Neuronal stem cell (in vitro differentiated cells): ENCODE data around the gene SNX5.

Experiments
- DNase-seq: peaks from one replicate; pipeline ENCODE4 v3.0.0-alpha.2; 2013; ENCODE audit warnings: low spot score
- H2AFZ ChIP-seq: one replicate; pipeline ENCODE4 v1.6.1; 2013; ENCODE audit warnings: mild to moderate bottlenecking, low read length, inconsistent platforms
- H2AK5ac ChIP-seq: 2 replicates; pipeline ENCODE4 v1.6.1; 2013; ENCODE audit warnings: low read depth, mild to moderate bottlenecking, inconsistent platforms, low read length, moderate library complexity, mixed read lengths
- H2BK120ac ChIP-seq: 2 replicates; pipeline ENCODE4 v1.6.1; 2013; ENCODE audit warnings: low read depth, mild to moderate bottlenecking, inconsistent platforms, low read length, moderate library complexity, mixed read lengths
- H2BK12ac ChIP-seq: one replicate; pipeline ENCODE4 v1.6.1; 2013; ENCODE audit warnings: low read length, inconsistent platforms
- H2BK15ac ChIP-seq: 2 replicates; pipeline ENCODE4 v1.6.1; 2013; ENCODE audit warnings: mild to moderate bottlenecking, low read length, inconsistent platforms, mixed read lengths
- H2BK5ac ChIP-seq: one replicate; pipeline ENCODE4 v1.6.1; 2013; ENCODE audit warnings: inconsistent platforms, mild to moderate bottlenecking, low read length, moderate library complexity
- H3K14ac ChIP-seq: one replicate; pipeline ENCODE4 v1.6.1; 2013; ENCODE audit warnings: low read length, inconsistent platforms
- H3K18ac ChIP-seq: 2 replicates; pipeline ENCODE4 v1.6.1; 2013; ENCODE audit warnings: low read length, inconsistent platforms
- H3K23ac ChIP-seq: 2 replicates; pipeline ENCODE4 v1.6.1; 2013; ENCODE audit warnings: low read depth, mild to moderate bottlenecking, mixed read lengths, low read length, inconsistent platforms; ENCODE audit not compliant: poor library complexity
- H3K27ac ChIP-seq: replicated peaks from 3 replicates; pipeline ENCODE4 v1.5.1; 2013; ENCODE audit warnings: low read length, inconsistent platforms
- H3K27me3 ChIP-seq, 3 experiments: 2 replicates each; pipeline ENCODE4 v1.6.1; 2013; ENCODE audit warnings: low read length in 3 of 3, mild to moderate bottlenecking in 2 of 3, inconsistent platforms in 1 of 3, low read depth in 1 of 3, mixed read lengths in 1 of 3, moderate library complexity in 1 of 3; ENCODE audit not compliant: control insufficient read depth in 3 of 3, insufficient read depth in 3 of 3
- H3K36me3 ChIP-seq, 2 donors: replicated peaks in 1 of 2; 2 replicates each; pipeline ENCODE4 v1.6.1; 2013; ENCODE audit warnings: low read length in 2 of 2; ENCODE audit not compliant: control insufficient read depth in 2 of 2, insufficient read depth in 2 of 2
- H3K4ac ChIP-seq: 2 replicates; pipeline ENCODE4 v1.6.1; 2013; ENCODE audit warnings: inconsistent platforms, mild to moderate bottlenecking, low read length, moderate library complexity
- H3K4me1 ChIP-seq, 2 donors: 1 replicate in 1 of 2; 2 replicates in 1 of 2; pipeline ENCODE4 v1.6.1; 2013; ENCODE audit warnings: low read length in 2 of 2, low read depth in 1 of 2; ENCODE audit not compliant: control insufficient read depth in 2 of 2, insufficient read depth in 1 of 2
- H3K4me2 ChIP-seq: one replicate; pipeline ENCODE4 v1.6.1; 2013; ENCODE audit warnings: mild to moderate bottlenecking, low read length, inconsistent platforms; ENCODE audit not compliant: insufficient read depth, poor library complexity, severe bottlenecking
- H3K4me3 ChIP-seq, 2 donors: 2 replicates each; pipeline ENCODE4 v1.5.1; 2013; ENCODE audit warnings: low read length in 2 of 2, mild to moderate bottlenecking in 2 of 2, inconsistent platforms in 1 of 2, moderate library complexity in 1 of 2
- H3K79me1 ChIP-seq: one replicate; pipeline ENCODE4 v1.6.1; 2013; ENCODE audit warnings: low read depth, mild to moderate bottlenecking, inconsistent platforms, low read length, moderate library complexity
- H3K9ac ChIP-seq: one replicate; pipeline ENCODE4 v1.6.1; 2013; ENCODE audit warnings: mild to moderate bottlenecking, low read depth, low read length, inconsistent platforms; ENCODE audit not compliant: poor library complexity
- H3K9me3 ChIP-seq, 2 donors: replicated peaks in 1 of 2; 2 replicates each; pipeline versions ENCODE3 to v1.6.1; 2013; ENCODE audit warnings: low read length in 2 of 2, mild to moderate bottlenecking in 2 of 2, inconsistent platforms in 1 of 2, low read depth in 1 of 2, mixed read lengths in 1 of 2, moderate library complexity in 1 of 2; ENCODE audit not compliant: control insufficient read depth in 2 of 2, insufficient read depth in 1 of 2
- H4K8ac ChIP-seq: one replicate; pipeline ENCODE4 v1.6.1; 2013; ENCODE audit warnings: low read depth, mild to moderate bottlenecking, inconsistent platforms, low read length, moderate library complexity
- H4K91ac ChIP-seq: one replicate; pipeline ENCODE4 v1.6.1; 2013; ENCODE audit warnings: low read length, low read depth, mild to moderate bottlenecking, inconsistent platforms; ENCODE audit not compliant: poor library complexity
- WGBS, 2 donors: extraction: QIAGEN DNeasy Blood & Tissue Kit; methylation state at CpG; one replicate each; pipeline ENCODE4 v1.1.7; 2013; ENCODE audit warnings: missing lambda C conversion rate in 2 of 2, mixed read lengths in 1 of 2; ENCODE audit not compliant: insufficient read length in 2 of 2, insufficient replicate concordance in 1 of 2; ENCODE audit errors: extremely low coverage in 2 of 2; 5-methylcytosine and 5-hydroxymethylcytosine counted together

Gene SNX5

DNA sequence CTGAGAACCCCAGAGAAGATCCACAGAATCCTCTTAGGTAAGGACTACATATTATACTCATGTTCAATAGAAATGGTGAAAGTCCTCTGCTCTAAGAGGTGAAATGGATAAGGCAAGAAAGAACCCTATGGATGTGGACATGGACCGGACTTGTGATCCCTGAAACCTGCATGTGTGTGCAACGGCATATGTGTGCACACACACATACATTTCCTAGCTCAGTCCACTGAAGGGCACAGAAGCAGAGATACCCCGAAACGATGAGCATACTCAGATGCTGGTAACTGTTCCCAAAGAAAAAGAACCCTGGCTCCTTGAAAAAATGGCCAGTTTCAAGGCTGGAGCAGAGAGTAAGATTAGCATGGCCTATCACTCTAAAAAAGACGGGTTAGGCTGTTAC, 22.6 kb downstream of the SNX5 start:
- peaks cover 2% of the 10 kb centered on the region for H3K79me1 ChIP-seq
- H3K4me3 ChIP-seq, result no peak overlapping the region
- no peak overlapping the region for H2BK15ac ChIP-seq
- no peaks in the 10 kb centered on the region for H3K27me3 ChIP-seq
- no peak overlapping the region for H2AK5ac ChIP-seq
- H3K4me1 ChIP-seq, result no peaks in the 10 kb centered on the region
- no peak overlapping the region for H4K8ac ChIP-seq
- peaks cover 0 to 2% of the 10 kb centered on the region in 2 donors for H3K9me3 ChIP-seq
- no CpG with 5 or more reads among the region's 5 CpGs for WGBS, 2 donors
- H3K9ac ChIP-seq, result no peak overlapping the region
- H4K91ac ChIP-seq, result no peak overlapping the region
- no peak overlapping the region for H3K23ac ChIP-seq
- no peak overlapping the region for H3K27ac ChIP-seq
- peaks cover 55 to 99% of the 10 kb centered on the region in 2 donors for H3K36me3 ChIP-seq
- no peak overlapping the region for H3K4me2 ChIP-seq
- H2BK12ac ChIP-seq, result no peak overlapping the region
- H2AFZ ChIP-seq, result no peak overlapping the region
- H3K14ac ChIP-seq, result no peak overlapping the region
- H2BK5ac ChIP-seq, result no peak overlapping the region
- H3K4ac ChIP-seq, result no peak overlapping the region
- no peak overlapping the region for H3K18ac ChIP-seq
- no peak overlapping the region for H2BK120ac ChIP-seq
- DNase-seq, result no peak

DNA sequence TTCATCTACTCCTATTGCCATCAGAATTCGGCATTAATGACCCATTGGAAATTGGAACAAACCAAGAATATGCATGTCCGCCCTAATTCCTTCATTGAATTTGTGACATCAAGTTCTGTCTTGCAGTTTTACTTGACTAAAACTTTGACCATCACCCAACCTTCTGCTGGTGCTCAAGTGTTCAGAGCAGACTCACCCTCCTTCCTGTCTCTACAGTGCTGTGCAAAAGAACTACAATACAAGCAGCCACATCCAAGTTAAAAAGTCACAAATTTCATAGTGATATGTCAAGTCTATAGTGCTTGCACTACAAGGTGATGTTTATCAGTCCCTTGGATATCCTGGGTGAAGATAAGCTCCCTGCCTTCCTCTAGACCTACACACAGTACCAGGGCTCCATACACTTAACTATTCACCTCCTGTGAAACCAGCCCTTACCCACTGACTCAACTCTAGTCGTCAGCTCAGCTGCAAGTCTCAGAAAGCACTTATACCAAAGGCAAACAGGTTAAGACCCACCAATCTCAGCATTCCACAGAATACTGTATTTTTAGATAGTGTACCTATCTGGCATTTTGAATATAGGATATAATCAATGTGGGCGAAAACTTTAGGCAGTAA, 23.6 kb downstream of the SNX5 start:
- WGBS, 2 donors, result no CpG with 5 or more reads among the region's 4 CpGs
- no peak overlapping the region for H2BK15ac ChIP-seq
- H3K14ac ChIP-seq, result no peak overlapping the region
- no peak overlapping the region for H2BK12ac ChIP-seq
- peaks cover 0 to 2% of the 10 kb centered on the region in 2 donors for H3K9me3 ChIP-seq
- H3K4me2 ChIP-seq, result no peak overlapping the region
- no peaks in the 10 kb centered on the region for H3K27me3 ChIP-seq
- H3K18ac ChIP-seq, result no peak overlapping the region
- H4K8ac ChIP-seq, result no peak overlapping the region
- no peak overlapping the region for H2BK120ac ChIP-seq
- H3K36me3 ChIP-seq, result peaks cover 47 to 99% of the 10 kb centered on the region in 2 donors
- no peak overlapping the region for H2AK5ac ChIP-seq
- no peak overlapping the region for H4K91ac ChIP-seq
- no peak for DNase-seq
- H3K23ac ChIP-seq, result no peak overlapping the region
- no peak overlapping the region for H3K9ac ChIP-seq
- H3K4me1 ChIP-seq, result peaks cover 0 to 1% of the 10 kb centered on the region in 2 donors
- no peak overlapping the region for H3K27ac ChIP-seq
- no peaks in the 10 kb centered on the region for H3K79me1 ChIP-seq
- no peak overlapping the region for H2AFZ ChIP-seq
- H3K4ac ChIP-seq, result no peak overlapping the region
- no peak overlapping the region for H2BK5ac ChIP-seq
- H3K4me3 ChIP-seq, result no peak overlapping the region

DNA sequence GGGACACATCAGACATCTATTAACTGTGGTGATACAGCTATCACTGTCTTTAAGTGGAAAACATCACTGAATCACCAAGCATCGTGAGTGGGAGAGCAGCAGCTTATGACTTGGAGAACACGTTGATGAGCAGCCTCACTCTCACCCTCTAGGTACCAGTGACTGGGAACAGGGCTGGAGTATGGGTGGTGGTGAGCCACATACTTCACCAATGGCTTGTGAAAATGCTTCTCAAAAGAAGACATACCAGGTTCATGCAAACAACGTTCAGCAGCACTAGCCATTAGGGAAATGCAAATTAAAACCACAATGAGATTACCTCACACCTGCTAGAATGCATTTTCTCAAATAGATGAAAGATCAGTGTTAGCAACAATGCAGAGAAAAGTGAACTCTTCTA, 25.3 kb downstream of the SNX5 start:
- H2AFZ ChIP-seq, result no peak overlapping the region

DNA sequence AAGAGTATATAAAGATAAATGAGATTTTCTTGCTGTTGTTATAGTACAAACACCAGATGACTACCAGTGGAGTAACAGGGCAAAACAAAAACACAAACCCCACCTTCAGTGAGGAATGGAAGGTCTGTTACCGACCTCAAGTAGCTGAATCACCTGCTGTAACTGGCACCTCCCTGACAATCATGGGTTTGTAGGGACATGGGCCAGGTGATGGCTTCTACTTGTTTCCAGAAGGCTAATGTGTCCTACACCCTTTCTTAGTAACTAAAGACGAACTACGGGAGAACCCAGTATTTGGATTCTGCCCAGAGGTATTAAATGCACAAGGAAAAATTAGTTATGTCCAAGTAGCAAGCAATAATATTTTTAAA, 26.8 kb downstream of the SNX5 start:
- no peak overlapping the region for H3K18ac ChIP-seq
- H3K23ac ChIP-seq, result no peak overlapping the region
- WGBS, 2 donors, result no CpG with 5 or more reads among the region's 3 CpGs
- no peak overlapping the region for H3K4ac ChIP-seq
- H2AFZ ChIP-seq, result no peak overlapping the region
- H3K4me1 ChIP-seq, result peaks cover 8 to 14% of the 10 kb centered on the region in 2 donors
- H3K4me3 ChIP-seq, result no peak overlapping the region
- H4K91ac ChIP-seq, result no peak overlapping the region
- no peaks in the 10 kb centered on the region for H3K27me3 ChIP-seq
- H2BK5ac ChIP-seq, result no peak overlapping the region
- no peak overlapping the region for H2BK120ac ChIP-seq
- no peak overlapping the region for H3K4me2 ChIP-seq
- no peak overlapping the region for H2AK5ac ChIP-seq
- peaks cover 28 to 73% of the 10 kb centered on the region in 2 donors for H3K36me3 ChIP-seq
- no peak overlapping the region for H3K27ac ChIP-seq
- H3K9me3 ChIP-seq, result peaks cover 0 to 2% of the 10 kb centered on the region in 2 donors
- no peak overlapping the region for H3K14ac ChIP-seq
- DNase-seq, result no peak
- H2BK12ac ChIP-seq, result no peak overlapping the region
- no peaks in the 10 kb centered on the region for H3K79me1 ChIP-seq
- H4K8ac ChIP-seq, result no peak overlapping the region
- no peak overlapping the region for H2BK15ac ChIP-seq
- H3K9ac ChIP-seq, result no peak overlapping the region

More for the DNA sequence above, 25.3 kb downstream of the SNX5 start:
- Histone ChIP-seq H2BK12ac (no peak overlapping the region), H3K14ac (no peak overlapping the region), H3K36me3 (peaks cover 34 to 89% of the 10 kb centered on the region in 2 donors), H3K4me2 (no peak overlapping the region), H2BK5ac (no peak overlapping the region), H3K4ac (no peak overlapping the region), H3K4me3 (no peak overlapping the region), H3K27me3 (no peaks in the 10 kb centered on the region), H2BK15ac (no peak overlapping the region), H3K27ac (no peak overlapping the region), H3K9me3 (peaks cover 0 to 2% of the 10 kb centered on the region in 2 donors), H4K8ac (no peak overlapping the region), H3K79me1 (no peaks in the 10 kb centered on the region), H3K4me1 (peaks cover 0 to 10% of the 10 kb centered on the region in 2 donors), H2AK5ac (no peak overlapping the region), H3K18ac (no peak overlapping the region), H4K91ac (no peak overlapping the region), H3K23ac (no peak overlapping the region), H2BK120ac (no peak overlapping the region), H3K9ac (no peak overlapping the region)
- WGBS, 2 donors, result no CpG with 5 or more reads among the region's 3 CpGs
- no peak for DNase-seq
